Dedifferentiated amniotic fluid mesenchymal stem cell (primary cell): ENCODE data around the gene SLX4.

Experiments used
- DNase-seq: peaks from one replicate; pipeline ENCODE4 v3.0.0-alpha.2; 2016; ENCODE audit errors: extremely low spot score

Gene SLX4

GRCh38 chr16:3598236-3598635 is 13.2 kb downstream of the SLX4 start:
- DNase-seq: no peak

- DNase-seq: no peak
These were observed 13.7 kb downstream of the SLX4 start for GRCh38 chr16:3597676-3598075.

GRCh38 chr16:3597226-3597625 is 14.2 kb downstream of the SLX4 start:
- DNase-seq: no peak

- no peak for DNase-seq
These were observed 15.1 kb downstream of the SLX4 start for GRCh38 chr16:3596101-3596861.

GRCh38 chr16:3595521-3596021 is 15.8 kb downstream of the SLX4 start:
- DNase-seq: no peak

GRCh38 chr16:3595110-3595486 is 16.3 kb downstream of the SLX4 start:
- no peak for DNase-seq

GRCh38 chr16:3594316-3595109 is 16.9 kb downstream of the SLX4 start:
- DNase-seq: no peak

- DNase-seq: no peak
These were observed 18.8 kb downstream of the SLX4 start for GRCh38 chr16:3592559-3592958.

GRCh38 chr16:3591991-3592390 is 19.4 kb downstream of the SLX4 start:
- DNase-seq: no peak

- no peak for DNase-seq
These were observed 20.0 kb downstream of the SLX4 start for GRCh38 chr16:3591436-3591803.

- no peak for DNase-seq
These were observed 20.5 kb downstream of the SLX4 start for GRCh38 chr16:3590736-3591435.

GRCh38 chr16:3589991-3590701 is 21.3 kb downstream of the SLX4 start:
- DNase-seq: no peak

- no peak for DNase-seq
These were observed 21.9 kb downstream of the SLX4 start for GRCh38 chr16:3589441-3589921.

GRCh38 chr16:3589001-3589400 is 22.4 kb downstream of the SLX4 start:
- no peak for DNase-seq

- no peak for DNase-seq
These were observed 23.8 kb downstream of the SLX4 start for GRCh38 chr16:3587547-3588110.

GRCh38 chr16:3584412-3584811 is 27.0 kb downstream of the SLX4 start:
- no peak for DNase-seq

GRCh38 chr16:3583303-3584038 is 27.9 kb downstream of the SLX4 start:
- DNase-seq: no peak

- DNase-seq: no peak
These were observed 28.9 kb downstream of the SLX4 start for GRCh38 chr16:3582276-3583165.

GRCh38 chr16:3581392-3581791 is 30.0 kb downstream of the SLX4 start:
- no peak for DNase-seq

- no peak for DNase-seq
These were observed 30.7 kb downstream of the SLX4 start for GRCh38 chr16:3580686-3581085.
